ENCODE measurements around the gene PSG11.
"Not testable (repeated sequence)": the region's sequence is repeated elsewhere in the genome, so short reads cannot be mapped to it uniquely, and the experiment has no call there.

Gene PSG11

GRCh38 chr19:42988206-42988605 is 38.1 kb downstream of the PSG11 start:
- not testable (repeated sequence) for DNase-seq (ENCODE audit: low spot score)

- DNase-seq (ENCODE audit: low spot score) = no peak
Measured at GRCh38 chr19:42985588-42985987, 40.7 kb downstream of the PSG11 start.

GRCh38 chr19:42982111-42982510 is 44.2 kb downstream of the PSG11 start:
- not testable (repeated sequence) for DNase-seq (ENCODE audit: low spot score)

- not testable (repeated sequence) for DNase-seq (ENCODE audit: low spot score)
Measured at GRCh38 chr19:42971451-42971850, 54.8 kb downstream of the PSG11 start.

GRCh38 chr19:42965176-42965575 is 61.1 kb downstream of the PSG11 start:
- DNase-seq (ENCODE audit: low spot score) = no peak

- DNase-seq (ENCODE audit: low spot score) = no peak
Measured at GRCh38 chr19:42961119-42961518, 65.2 kb downstream of the PSG11 start.
